H1 (cell line): ENCODE measurements around the gene DHX32.

ENCODE experiments used
- CHD1 ChIP-seq: IDR thresholded peaks from 2 replicates; pipeline ENCODE4 v1.6.1; 2012; ENCODE audit warnings: low read depth, low read length, improper control_type of control experiment
- CHD2 ChIP-seq: IDR thresholded peaks from 2 replicates; pipeline ENCODE4 v1.6.1; 2012; ENCODE audit warnings: low read length, improper control_type of control experiment
- CTCF ChIP-seq, 3 experiments: IDR thresholded peaks; 1 replicate in 2 of 3; 2 replicates in 1 of 3; pipeline versions ENCODE4 v1.5.1 to v1.6.1; 2011; ENCODE audit warnings: low read length in 3 of 3, mild to moderate bottlenecking in 3 of 3, inconsistent platforms in 2 of 3, low read depth in 1 of 3, moderate library complexity in 1 of 3; ENCODE audit not compliant: insufficient read depth in 1 of 3; ENCODE audit errors: control extremely low read depth in 1 of 3
- EZH2 ChIP-seq: fragments of 200-600 bp; sonication (generic); IDR thresholded peaks from 2 replicates; pipeline ENCODE4 v1.7.1; 2012; ENCODE audit warnings: low read depth, mild to moderate bottlenecking, moderate library complexity, low read length, inconsistent platforms; ENCODE audit not compliant: severe bottlenecking
- GABPA ChIP-seq: IDR thresholded peaks from 2 replicates; pipeline ENCODE4 v1.6.1; 2011; ENCODE audit warnings: mild to moderate bottlenecking, low read length, moderate library complexity, borderline replicate concordance; ENCODE audit not compliant: insufficient read depth
- MAX ChIP-seq: IDR thresholded peaks from 2 replicates; pipeline ENCODE4 v1.6.1; 2012; ENCODE audit warnings: inconsistent platforms
- NANOG ChIP-seq: IDR thresholded peaks from 2 replicates; pipeline ENCODE4 v1.6.1; 2011; ENCODE audit warnings: low read length, low read depth, mild to moderate bottlenecking, inconsistent platforms; ENCODE audit not compliant: insufficient read depth, poor library complexity, severe bottlenecking
- POLR2AphosphoS5 ChIP-seq: IDR thresholded peaks from 2 replicates; pipeline ENCODE4 v1.6.1; 2011; ENCODE audit warnings: low read depth, low read length
- RFX5 ChIP-seq: IDR thresholded peaks from 2 replicates; pipeline ENCODE4 v1.6.1; 2011; ENCODE audit warnings: low read depth, low read length, improper control_type of control experiment, borderline replicate concordance
- ZNF274 ChIP-seq: IDR thresholded peaks from 2 replicates; pipeline ENCODE4 v1.7.0; 2012; ENCODE audit warnings: low read length, borderline replicate concordance; ENCODE audit errors: extremely low read depth

- no peak for TF ChIP-seq EZH2
- TF ChIP-seq RFX5: no peak
- TF ChIP-seq POLR2AphosphoS5: no peak
- TF ChIP-seq CTCF (IDR thresholded peaks at IDR 0.05; ENCODE audit: control extremely low read depth in 1 of 3, insufficient read depth in 1 of 3, low read depth in 1 of 3, low read length in 3 of 3): no peak
- no peak for TF ChIP-seq ZNF274
- TF ChIP-seq CHD1: no peak
- TF ChIP-seq CHD2: no peak
- TF ChIP-seq MAX: no peak
- no peak for TF ChIP-seq GABPA
- TF ChIP-seq NANOG: no peak
Measured at GRCh38 chr10:125848371-125848770, 32.7 kb downstream of the DHX32 start.
